ENCODE data around the gene MAPRE3.

MAPRE3 gene

DNA sequence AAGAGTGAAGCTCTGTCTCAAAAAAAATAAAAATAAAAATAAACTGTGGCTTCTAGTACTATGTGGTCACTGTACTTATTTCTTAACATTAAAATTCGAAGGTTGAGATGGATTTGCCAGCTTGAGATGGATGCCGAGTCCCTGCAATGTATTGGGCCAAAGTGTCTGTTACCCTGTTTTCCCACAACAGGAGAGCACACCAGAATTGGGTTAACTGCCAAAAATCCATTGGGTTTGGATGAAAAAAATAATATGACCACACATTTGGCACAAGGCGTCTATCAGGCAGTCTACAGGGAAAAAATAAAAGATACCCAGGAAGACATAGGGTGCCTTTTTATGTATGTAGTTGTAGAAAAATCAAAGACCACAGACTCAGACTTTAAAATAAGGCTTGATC is 19.2 kb upstream of the MAPRE3 start:
- no peak for DNase-seq

DNA sequence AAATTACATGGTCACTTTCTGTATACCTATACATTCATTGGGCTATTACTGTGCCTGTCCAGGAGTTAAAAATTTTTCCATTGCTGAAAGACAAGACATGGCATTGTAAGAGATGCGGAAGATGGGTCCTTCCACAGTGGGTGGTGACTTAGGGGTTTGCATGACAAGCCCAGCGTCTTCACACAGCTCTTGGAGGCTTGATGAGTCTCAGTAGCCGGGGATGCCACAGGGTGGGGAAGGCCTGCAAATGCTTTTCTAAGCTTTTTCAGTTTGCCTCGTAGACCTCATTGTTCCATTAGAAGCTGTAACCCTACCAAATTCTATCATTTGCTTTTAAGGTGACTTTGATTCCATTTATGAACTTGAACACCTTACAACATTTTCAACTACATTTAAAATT is 18.1 kb upstream of the MAPRE3 start:
- no peak for DNase-seq

DNA sequence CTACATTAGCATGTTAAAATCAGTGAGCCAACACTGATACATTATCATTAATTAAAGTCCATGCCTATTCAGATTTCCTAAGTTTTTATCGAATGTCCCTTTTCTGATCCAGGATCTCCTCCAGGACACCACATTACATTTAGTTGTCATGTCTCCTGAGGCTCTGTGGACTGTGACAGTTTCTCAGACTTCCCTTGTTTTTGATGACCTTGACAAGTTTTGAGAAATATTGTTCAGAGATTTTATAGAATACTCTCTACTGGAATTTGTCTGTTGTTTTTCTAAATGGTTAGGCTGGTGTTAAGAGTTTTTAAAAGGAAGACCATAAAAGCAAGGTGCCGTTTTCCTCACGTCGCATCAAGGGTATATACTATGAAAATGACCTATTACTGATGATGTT is 16.3 kb upstream of the MAPRE3 start:
- DNase-seq: no peak

DNA sequence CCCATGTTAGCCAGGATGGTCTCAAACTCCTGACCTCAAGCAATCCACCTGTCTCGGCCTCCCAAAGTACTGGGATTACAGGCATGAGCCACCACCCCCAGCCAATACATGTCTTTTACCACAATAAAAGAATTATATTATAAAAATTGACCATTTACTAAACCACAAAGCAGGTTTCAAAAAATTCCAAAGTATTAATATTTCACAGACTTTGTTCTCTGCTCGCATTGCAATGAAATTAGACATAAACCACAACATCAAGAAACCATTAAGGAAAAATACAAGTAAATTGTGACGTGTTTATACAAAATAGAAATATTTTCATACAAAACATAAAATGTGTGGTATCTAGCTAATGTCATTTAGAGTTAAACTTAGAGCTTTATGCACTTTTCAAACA is 13.4 kb upstream of the MAPRE3 start:
- no peak for DNase-seq

DNA sequence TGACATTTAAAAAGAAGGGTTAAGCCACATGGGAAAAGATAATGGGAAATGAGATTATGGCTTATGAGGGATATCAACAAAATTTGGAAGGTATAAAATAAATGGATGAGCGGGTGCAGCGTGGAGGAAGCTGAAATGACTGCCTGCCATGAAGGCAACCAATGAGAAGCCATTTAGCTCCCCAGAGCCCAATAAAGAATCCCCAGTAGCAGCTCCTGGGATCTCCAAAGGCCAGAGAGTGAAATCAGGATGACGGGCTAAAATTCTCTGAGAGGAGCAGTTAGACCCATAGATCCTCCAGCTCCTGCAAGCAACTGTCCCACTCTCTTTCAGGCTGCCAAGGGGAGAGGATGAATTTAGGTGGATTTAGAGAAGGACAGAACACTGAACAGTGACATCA is 12.9 kb upstream of the MAPRE3 start:
- DNase-seq: no peak

DNA sequence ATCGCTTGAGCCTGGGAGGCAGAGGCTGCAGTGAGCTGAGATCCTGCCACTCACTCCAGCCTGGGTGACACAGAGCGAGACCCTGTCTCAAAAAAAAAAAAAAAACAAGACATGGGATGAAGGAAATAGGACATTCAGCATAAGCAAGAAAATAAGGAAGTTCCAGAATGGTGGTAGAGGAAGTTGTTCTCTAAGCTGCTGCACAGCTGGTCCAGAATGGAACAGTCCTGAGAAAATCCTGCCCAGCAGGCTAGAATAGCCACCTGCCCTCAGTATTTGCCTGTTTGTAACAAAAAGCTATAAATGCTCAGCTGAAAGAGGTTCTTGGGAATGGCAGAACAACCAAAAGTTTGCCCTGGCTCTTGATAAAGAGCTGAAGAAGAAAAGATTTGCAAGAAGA is 11.1 kb upstream of the MAPRE3 start:
- no peak for DNase-seq

DNA sequence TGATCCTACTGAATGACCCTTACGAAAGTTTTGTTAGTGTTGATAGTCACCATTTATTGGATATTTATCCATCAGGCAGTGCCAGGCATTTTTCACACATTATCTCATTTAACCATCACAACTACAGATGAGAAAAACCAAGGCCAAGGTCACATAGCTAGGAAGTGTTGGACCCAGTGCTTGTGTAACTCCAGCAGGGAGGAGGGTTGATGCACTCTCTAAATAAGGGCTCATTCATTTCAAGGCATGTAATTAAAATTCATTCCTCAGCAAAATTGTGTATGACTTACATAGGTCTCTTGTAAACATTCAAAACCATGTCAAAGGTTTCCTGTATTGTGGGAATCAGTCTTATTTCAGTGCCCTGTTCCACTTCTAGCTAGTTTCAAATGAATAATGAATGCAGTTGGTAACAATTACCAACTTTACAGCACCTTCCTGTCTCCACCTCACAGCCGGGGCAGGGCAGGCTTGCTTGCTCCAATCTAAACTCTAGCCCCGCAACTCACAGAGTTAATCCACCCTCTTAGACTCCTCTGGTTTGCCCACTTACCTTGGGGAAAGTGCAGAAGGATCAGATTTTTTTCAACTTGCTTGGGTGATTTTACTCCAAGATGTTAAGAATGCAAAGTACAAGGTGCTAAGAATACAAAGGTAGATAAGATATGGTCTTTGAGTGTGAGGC is 5.8 kb upstream of the MAPRE3 start:
- no peak for DNase-seq

DNA sequence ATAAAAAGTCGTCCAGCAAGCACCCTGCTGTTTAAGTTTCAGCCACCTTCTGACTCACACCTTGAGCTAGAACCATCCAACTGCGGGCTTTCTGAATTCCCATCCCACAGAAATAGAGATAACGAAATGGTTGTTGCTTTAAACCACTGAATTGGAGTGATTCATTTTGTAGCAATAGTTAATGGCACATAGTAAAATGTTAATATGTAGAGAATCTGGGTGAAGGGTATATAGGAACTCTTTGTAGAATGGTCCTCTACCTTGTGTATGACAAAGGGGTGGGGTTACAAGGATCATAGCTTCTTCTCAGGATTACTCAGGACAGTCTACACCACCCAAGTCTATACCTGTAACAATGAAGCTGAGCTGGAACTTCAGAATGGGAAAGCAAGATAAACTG is 2.4 kb upstream of the MAPRE3 start:
- DNase-seq: no peak

DNA sequence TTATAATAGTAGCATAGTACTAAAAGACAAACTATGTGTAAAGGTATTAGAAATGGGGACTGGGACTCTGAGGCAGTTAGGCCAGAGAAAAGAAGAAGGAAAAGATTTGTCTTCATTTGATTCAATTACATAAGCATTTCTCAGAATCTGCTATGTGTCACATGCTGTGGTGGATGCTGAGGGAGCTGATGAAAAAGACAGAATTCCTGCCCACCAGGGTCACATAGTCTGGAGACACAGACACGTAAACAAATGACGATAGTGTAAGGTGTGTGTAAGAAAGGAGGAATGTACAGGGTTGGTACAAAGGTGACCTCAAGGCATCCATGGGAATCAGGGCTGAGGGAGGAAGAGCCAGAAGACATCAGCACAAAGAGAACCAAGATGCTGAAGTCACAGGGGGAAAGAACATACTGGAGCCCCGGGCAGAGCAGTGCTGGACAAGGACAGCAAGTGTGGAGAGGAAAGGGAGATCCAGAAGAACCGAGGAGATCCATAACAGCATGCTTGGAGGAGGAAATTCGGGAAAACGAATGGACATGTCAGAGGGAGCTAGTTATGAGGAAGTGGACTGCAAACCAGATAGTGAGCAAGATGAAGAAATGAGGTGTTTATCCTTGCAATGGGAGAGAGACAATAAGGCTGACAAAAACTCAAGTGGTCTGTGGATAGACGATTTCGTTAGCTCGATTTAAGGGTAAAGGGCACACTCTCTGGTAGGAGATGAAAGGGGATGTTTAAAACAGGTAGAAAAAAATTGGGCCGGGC is 1.2 kb upstream of the MAPRE3 start:
- no peak for DNase-seq

DNA sequence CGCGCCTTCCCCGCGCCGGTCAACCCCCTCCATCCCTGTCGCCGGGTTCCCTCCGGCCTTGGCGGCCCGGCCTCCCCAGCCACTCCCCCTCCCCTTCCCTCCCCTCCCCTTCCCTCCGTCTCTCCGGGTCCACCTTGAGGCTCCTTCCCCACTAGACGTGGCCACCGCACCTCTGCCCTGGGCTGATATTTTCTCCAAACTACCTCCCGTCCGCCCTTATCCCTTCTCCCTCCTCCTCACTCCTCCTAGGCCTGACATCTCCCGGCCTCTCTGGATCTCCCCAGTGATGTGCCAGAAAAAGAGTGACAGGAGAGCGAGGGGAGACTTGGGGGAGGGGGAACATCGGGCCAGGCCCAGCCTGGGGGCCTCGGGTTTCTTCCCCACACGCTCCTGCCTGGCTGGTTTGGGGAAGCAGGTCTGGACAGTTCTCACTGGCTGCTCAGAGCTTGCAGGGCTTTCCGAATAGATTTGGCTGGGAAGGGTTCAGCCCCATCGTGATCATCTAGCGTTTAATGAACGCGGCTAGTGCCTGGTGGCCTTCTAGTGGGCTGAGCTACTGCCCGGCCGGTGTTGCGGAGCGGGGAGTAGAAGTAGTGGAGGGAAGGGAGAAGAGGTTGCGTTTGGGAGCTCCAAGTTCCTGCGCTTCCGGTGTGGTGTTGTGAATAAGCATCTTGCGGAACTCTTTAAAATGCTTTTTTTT is 641 bp downstream of the MAPRE3 start:
- no peak for DNase-seq

DNA sequence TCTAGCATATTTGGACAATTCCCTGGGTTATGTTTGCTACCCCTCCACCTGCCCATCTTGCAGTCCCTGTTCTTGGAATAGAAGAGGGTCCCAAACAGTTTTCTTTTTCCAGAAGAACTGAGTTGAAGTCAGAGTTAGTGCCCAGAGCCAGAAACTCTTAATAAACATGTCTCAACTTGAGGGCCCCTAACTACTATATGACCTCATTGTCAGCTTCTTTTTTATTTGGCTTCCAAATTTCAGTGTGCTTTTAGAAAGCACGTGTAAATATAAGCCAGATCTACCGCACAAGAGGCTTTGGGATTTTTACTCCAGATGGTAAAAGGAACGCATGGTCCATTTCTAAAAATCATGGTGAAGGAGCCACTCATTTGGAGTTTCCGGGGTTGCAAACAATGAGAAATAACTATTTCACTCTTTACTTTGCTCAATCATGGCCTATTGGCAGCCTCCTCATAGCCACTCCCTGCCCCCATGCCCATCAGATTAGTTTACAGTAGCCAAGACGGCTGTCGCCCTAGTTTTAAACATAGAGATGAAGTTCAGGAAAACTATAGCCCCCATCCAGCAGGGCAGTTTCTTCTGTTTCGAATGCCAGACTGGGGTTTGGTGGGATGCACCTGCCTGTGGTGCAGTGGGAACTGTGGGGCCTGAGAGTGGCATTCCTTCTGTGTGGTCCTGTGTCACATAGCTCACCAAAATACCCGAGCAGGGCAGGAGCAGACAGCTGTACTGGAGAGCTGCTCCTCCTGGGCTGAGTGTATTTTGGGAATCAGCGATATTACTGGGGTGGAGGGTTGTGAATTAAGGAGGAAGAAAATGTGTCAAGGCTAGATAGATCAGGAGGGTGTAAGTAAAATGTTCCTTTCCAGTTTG is 1.7 kb downstream of the MAPRE3 start:
- DNase-seq: no peak

DNA sequence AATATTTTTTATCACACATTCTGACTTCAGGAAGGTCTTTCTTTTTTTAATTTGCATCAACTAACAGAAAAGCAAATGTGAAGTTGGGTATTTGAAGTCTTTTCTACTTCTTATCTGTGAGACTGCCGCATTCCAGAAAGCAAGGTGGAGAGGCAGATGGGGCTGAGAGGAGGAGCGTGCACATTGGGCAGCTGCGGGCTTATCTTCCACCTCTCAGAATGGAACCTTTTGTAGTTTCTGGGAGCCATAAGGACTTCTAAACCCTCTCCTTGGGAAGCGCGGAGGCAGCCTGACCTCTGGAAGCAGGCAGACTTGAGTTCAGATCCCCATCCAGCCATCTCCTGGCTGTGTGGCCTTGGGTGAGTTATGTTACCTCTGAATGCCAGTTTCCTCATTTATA is 3.9 kb downstream of the MAPRE3 start:
- no peak for DNase-seq

DNA sequence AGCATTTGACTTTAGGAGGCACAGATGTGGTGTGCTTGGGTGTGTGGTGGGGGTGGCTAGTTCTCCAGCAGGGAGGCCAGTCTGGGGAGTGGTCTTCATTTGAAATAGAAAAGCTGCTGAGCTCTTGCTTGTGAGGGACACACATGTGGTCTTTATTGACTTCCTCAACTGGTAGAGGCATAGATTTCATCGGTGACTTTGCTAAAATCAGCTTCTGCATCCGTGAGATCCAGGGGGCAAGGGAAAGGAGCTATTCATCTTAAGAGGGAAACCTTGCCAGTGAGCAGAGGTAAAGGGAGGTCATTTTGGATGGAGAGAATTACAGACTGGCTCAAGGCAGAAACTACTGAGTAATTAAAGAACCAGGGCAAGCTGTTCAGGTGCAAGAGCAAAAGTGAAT is 4.7 kb downstream of the MAPRE3 start:
- DNase-seq: no peak

DNA sequence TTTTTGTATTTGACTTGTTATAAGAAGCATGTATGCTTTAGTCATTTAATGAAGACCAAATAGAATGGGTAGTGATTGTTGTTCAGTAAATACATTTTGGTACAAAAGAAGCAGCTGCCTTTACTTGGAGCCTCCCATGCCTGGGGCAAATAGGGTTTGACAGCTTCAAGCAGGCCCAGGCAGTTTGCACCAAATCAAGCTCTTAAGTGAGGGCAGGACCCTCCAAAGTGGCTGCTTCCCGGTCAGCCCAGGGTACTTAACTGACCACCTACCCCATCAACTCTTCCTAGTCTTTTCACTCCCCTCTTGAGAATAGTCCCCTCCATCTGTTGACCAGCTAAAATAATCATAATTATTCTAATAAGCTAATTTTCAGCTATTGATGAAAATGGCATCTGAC is 5.2 kb downstream of the MAPRE3 start:
- DNase-seq: no peak

DNA sequence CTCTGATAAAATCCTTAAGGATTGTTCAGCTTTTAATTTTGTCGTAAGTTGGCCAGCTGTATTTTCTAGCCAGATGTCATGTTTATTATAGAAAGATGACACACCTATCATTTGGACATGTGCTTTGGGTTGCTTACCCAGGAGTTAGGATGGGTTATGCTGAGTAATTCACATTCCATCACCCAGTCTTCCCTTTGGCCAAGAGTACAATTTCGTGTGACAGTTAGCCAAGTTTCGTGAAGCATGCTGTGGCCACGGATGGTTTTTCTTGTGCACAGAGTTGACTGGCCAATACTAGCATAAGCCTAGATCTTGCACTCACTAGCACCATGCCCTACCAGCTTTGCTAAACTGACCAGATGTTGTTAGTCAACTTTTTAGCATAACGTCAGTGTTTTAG is 5.8 kb downstream of the MAPRE3 start:
- DNase-seq: no peak

DNA sequence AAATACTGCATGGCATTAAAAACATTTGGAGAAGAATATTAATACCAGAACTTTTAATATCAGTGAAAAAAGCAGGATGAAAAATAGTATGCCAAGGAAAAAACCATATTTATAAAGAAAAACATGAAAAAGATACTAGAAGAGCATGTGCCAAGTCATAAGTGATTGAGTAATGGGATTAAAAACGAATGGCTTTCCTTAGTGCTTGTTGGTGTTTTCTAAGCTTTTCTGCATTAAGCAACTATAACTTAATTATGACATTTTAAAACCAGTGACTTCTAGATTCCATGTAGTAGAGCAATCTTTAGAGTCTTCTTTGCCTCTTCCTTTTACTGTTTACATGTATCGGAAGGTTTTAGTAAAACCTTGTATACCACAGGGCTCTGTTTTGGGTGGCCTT is 6.6 kb downstream of the MAPRE3 start:
- DNase-seq: no peak

DNA sequence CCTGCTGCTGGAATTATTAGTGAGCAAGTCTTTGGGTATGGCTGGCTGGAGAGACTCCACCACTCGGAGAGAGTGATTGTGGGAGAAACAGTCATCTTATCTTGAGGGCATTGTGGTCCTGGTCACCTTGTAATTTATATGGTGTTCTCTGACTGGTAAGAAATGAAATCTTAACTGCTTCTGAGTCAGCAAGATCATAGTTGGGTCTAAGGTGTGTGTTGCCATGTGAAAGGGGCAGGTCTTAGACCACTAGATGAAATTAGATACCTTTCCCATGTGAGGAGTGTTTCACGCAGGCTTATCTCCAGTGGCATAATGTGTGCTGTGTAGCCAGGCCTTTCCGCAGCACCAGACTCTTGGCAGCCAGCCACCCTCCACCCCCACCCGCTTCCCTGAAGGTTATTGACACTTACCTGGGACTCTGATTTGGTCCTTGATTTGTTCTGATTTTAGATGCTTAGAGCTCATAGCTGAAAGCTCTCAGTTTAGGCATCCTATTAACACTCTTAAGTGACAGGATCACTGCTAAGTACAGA is 7.7 kb downstream of the MAPRE3 start:
- DNase-seq: peak; percentile 67

DNA sequence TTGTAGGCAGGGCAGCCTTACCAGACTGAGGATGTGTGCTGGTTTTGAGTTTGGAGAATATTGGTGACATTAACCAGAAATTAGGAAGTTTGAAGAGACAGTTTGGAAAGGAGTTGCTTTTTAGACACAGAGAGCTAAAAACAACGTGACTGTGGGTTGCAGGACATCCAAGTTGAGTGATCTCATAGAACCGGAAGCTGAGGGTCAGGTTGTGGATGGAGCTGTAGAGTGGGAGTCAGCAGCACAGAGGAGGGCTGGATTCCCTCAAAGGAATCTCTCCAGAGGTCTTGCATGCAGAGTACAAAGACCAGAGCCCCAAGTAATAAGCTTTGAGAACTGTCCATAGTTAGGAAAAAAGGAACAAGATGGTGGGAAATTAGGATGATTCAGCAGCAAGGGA is 9.3 kb downstream of the MAPRE3 start:
- DNase-seq: no peak

DNA sequence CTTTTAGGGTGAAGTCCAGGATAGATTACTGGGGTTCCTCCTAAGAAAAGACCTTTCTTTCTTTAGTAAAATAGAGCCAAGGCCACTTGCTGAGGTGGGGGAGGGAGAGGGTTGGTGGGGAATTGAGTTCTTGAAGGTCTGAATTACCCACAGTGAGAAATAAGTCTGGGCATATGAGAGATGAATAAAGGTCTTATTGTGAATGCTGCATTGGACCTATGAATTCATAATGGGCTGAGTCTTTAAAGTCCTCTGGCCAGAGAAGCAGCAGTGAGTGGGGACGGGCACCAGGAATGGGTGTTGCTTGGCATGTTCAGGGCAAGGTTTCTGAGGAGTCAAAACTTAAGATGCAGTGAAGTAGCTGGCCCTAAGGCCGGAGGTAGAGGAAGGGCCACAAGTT is 10.5 kb downstream of the MAPRE3 start:
- no peak for DNase-seq

DNA sequence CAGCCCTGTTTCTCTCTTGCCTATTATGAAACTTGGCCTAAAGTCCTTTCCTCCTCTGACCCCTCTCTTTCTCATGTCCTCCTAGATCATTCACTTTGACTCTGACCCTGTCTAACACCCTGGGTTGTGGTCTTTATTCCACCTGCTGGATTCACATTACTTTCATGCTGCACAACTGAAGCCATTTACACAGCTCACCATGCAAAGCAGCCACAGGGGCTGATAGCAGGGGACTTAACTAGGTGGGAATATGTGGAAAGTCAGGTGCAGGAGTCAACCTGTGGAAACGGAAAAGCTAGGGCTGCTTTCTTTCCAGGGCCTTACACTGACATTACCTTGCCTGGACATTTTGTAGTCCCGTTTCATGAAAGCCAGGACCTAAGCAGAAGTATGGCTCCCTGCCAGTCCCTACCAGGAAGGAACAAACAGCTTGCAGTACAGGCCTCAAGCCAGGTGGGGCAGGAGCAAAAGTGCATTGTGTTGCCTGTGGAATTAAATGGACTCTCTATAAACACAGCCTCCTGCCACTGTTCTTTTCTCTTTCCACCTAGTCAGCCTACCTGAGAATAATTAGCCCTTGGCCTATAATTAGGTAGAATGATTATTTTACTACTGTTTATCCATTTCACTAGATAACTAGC is 11.8 kb downstream of the MAPRE3 start:
- DNase-seq: peak; percentile 76

DNA sequence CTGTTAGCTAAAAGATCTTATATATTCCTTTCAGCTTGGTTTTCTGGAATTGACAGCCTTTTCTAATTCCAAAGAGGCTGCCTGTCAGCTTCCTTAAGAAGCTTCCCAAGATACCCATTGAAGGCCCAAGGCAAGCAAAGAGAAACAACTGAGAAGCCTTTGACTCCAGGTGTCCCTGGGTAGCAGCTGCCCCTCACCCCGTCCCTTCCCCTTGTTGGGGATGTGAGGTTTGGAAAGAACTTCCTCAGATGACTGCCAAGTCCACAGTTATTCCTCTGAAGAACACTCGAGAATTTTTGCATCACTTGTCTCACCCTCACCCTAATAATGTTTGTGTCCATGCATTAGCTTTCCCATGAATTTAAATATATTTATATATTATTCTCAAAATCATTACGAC is 13.3 kb downstream of the MAPRE3 start:
- peak; percentile 36 for DNase-seq

DNA sequence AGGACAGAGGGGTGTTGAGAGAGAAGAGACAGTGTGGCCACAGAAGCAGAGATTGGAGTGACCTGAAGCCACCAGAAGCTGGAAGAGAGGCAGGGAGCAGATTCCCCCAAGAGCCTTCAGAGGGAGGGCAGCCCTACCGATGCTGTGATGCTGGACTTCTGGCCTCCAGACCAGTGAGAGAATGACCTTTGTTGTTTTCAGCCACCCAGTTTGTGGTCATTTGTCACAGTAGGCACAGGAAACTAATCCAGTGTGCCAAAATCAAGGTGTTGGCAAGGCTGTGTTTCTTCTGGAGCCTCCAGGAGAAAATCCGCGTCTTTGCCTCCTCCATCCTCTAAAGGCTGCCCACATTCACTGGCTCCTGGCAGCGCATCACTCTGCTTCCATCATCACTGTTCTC is 15.4 kb downstream of the MAPRE3 start:
- no peak for DNase-seq
